ENCODE results near the gene BID.

BID gene

DNA sequence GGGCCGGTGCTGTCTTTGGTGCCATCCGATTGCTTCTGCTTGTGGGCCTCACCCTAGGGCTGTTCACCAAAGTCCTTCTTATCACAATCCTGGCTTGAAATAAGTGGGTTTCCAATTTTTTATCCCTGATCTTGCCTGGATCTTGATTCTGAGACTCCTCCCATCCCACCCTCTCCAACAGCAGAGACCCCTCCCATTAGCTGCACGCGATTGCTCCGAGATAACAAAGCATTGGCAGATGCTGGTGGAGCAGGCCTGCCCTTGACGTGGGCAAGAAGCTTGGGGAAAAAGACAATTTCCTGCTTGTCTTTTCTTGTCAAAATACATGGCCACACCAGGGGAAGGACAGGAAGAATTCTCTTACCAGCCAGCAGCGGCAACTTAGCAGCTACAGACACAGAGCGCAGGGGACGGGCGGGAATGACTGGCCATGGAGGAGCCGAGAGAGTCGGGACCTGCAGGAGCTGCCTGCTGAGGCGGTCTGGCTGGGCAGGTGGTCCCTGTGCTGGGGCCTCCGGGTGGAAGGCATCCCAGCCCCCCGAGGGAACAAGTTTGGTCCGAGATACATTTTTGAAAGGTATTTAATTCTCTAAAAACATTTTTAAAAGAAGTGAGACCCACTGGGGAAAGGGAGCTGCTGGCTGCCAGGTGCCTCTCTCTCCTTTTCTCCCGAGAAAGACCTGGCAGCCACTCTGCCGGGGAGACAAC lies 9.7 kb upstream of the BID start:
- DNase-seq (ENCODE audit: low read depth in 2 of 2), result no peak

DNA sequence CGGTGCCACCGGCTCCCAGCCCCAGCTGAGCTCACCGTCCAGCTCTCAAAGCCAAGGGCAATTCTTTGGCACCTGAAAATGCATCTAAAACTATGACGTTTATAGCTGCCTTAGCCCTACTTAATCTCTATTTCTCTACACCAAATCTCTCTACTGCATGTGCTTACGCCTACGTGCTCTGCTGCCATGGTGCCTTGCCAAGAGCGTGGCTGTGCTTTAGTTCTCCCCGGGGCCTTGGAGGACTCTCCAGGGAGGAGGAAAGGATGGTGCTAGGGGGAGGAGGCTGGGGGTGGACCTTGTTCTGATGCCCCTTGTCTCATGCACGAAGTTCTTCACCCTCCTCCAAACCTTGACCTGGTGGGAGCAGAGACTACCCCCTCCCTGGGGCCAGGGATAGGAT lies 9.0 kb upstream of the BID start:
- DNase-seq (ENCODE audit: low read depth in 2 of 2), result no peak

DNA sequence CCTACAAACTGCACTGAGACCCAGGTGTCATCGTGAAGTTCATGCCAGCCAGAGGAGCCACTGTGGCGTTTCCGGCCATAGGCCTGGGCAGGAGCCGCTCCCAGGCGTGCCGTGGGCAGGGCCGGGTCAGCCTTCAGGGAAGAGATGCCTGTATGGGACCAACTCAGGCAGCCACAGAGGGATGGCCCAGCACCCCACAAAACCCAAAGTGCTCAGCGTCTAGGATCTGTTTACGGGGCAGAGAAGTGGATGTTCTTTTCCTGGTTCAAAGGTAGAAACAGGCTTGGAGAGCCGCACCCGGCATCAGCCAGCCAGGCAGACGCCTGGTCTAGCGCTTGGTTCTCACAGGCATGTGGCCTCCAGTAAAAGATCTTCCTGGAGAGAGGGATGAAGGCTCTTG lies 8.4 kb upstream of the BID start:
- DNase-seq (ENCODE audit: low read depth in 2 of 2), result no peak

DNA sequence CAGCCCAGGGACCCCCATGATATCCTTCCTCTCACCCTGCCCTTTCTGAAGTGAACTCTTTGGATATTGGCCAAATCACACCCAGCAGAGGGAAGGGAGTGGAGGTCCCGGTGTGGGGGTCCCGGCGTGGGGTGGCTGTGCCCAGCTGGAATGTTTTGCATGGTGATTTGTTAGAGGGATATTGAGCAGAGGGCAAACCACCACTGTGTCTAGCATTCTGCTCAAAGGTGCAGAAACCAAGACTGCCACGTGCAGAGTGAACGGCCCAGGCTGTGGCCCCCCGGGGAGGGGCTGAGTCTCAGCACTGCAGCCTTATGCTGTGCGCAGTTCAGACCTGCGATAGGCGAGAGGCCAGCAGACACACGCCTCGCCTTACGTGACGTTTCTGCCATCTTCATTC lies 7.9 kb upstream of the BID start:
- no peak for DNase-seq (ENCODE audit: low read depth in 2 of 2)

DNA sequence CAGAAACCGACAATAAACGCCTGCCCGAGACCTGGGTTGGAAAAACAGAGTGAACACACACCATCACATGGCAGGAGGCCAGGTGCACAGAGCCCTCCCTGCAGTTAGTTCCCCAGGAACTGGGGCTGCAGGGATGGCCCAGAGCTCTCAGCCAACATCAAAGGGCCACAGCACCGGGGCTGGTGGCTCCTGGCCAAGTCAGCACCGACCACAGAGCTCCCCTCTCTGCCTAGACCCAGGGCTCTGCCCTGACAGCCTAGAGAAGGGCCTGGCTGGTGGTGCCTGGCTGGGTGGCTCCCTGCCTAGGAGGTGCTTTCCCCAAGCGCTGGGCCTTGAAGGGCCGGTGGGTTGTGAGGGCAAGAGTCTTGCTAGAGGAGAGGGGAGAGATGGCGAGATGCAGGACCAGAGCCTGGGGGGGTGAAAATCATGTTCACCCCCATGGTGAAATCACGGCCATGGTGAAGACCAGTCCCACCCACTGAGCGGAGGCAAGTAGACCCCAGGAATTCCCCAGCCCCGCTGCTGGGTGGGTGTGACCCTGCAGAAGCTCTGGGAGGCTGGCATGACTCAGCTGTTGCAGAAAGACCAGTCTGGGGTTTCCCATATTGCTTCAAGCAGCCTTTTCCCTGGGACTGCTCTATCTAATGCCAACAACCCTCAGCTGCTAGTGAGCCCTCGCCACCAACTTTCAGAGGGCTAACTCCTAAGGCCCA lies 7.2 kb upstream of the BID start:
- peak; percentile 54 to 59 for DNase-seq (ENCODE audit: low read depth in 2 of 2)

DNA sequence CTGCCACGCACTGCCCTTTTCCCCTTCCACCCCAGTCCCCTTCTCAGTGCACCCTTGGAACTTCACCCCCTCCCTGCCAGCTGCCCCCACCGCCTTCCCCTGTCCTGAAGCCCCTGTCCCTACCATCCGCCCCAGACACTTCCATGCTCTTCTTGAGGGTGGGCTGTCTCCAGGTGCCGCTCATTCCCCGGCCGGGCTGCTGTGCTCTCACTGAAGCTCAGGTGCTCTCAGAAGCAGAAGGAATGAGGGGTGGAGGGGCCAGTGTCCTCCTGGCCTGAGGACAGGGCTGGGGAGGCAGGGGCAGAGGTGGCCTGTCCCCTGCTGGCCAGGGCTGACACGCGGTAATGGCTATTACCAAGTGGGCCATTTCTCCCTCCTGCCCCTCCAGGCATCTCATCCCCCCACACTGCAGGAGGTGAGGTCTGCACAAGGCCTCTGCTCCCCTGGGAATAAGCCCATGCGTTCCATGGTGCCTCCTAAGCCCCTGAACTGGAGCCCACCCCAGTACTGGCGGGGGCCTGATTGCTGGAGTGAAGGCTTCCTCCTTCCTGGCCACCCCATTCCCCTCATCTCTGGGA lies 6.6 kb upstream of the BID start:
- DNase-seq (ENCODE audit: low read depth in 2 of 2), result no peak

DNA sequence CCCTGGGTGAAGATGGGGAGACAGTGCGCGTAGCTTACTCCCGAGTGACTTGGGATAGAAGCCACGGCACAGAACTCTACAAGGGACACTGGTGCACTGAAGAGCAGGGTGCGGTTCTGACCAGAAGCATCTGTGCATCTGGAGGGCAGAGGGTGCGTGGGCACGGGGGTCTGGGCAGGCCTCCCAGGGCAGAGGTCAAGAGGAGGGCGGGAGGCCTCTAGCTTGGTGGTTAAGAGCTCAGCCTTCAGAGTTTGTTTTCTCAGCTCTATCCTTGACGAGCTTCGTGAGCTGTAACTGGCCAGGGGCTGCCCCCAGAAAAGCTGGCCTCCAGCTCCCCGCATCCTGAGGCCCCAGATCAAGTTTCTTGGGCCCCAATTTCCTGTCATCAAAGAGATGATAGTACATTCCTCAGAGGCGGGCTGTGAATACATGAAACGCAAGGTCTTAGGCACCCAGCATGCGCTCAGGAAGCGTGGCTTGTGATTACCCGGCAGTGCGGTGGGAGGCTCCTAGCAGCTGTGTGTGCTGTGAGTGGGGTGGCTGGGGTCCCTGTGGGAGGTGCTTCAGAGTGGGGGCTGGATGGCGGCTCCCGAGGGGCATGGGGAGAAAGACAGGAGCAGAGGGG lies 6.0 kb upstream of the BID start:
- no peak for DNase-seq (ENCODE audit: low read depth in 2 of 2)

DNA sequence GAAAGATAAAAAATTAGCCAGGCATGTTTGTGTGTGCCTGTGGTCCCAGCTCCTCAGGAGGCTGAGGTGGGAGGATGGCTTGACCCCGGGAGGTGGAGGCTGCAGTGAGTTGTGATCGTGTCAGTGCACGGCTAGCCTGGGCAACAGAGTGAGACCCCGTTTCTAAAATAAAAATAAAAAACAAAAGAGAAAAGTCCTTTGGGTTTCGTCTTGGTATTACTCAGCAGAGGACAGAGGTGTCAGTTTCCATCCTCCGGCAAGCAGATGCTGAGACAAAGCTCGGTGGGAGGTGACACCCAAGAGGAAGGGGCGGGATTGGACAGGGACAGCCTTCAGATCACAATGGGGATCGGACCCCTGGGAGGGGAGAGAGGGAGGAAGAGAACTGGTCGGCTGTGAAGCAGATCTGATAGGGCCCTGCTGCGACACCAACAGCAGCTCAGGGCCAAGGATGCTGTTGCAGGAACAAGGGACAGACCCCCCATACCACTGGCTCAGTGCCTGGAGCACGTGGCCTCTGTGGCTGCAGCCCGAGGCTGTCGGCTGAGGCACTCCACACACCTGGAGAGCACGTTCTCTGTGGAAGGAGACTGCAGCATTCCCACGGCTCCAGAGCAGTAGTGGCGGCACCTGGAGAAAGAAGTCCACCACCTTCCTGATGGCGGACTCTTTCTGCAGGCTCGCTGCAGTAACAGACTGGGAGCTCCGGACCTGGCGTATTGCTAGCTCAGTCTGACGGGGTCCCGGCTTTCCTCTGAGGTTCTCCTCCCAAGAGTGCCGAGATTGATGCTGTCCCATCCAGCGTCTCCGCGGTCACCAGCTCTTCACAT lies 5.2 kb upstream of the BID start:
- no peak for DNase-seq (ENCODE audit: low read depth in 2 of 2)

DNA sequence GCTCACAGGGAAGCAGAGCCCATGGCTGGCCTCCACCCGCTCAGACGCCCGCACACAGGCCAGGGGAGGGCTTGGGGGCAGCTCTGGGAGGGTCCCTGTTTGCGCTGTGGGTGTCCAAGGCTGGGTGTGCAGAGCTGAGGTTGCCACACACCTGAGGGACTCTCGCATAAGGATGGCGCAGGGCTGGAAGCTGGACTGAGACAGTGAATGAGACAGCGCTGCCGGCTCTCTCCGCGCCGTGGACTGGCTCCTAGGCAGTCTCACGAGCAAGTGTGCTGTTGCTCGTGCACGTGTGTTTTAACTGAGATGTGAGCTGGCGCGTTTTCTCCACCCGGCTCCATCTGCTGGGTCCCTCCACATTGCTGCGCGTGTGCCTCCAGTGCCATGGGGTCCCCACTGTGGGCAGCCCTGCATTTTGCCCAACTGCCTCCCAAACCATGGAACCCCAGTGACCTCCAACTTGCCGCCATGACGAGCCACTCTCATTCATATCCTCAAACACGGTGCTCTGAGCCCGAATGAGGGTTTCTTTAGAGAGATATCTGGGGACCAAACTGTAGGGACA lies 4.2 kb upstream of the BID start:
- DNase-seq (ENCODE audit: low read depth in 2 of 2), result no peak

DNA sequence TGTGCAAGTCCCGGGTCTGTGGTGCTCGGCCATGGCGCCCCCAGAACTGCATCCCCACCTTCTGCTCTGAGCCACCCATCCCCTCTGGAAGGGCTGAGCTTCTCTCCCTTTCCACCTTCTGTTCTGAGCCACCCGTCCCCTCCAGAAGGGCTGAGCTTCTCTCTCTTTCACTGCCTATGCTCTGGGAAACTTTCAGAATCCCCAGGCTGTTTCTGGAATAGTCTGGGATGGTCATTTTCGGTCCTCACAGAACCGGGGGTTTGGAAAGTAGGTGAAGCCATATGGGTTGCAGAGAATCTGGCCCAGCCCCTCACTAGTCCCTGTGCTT lies 3.4 kb upstream of the BID start:
- no peak for DNase-seq (ENCODE audit: low read depth in 2 of 2)

DNA sequence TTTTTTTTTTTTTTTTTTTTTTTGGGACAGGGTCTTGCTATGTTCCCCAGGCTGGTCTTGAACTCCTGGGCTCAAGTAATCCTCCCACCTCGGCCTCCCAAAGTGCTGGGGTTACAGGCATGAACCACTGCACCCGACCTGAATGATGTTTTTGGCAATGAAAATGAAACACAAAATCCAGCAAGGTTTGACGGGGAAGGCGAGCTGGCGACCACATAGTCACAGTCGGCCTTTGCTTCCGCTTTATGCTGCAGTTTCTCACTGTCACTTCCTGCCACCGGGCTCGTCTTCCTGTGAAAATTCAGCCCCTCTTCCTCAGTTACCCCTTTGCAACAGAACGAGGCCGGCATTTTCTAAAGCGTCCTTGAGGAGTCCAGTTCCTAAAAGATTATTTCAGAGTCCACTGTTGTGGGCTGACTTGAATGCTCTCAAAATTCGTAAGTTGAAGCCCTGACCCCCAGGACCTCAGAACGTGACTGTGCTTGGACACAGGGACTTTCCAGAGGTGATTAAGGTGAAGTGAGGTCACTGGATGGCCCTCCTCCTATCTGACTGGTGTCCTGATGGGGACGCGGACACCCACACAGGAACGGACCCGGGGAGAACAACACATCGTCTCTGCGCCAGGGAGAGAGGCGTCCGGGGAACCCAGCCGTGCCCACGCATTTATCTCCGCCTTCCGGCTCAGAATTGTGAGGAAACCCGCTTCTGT lies 2.9 kb upstream of the BID start:
- peak; percentile 31 to 57 for DNase-seq (ENCODE audit: low read depth in 2 of 2)

DNA sequence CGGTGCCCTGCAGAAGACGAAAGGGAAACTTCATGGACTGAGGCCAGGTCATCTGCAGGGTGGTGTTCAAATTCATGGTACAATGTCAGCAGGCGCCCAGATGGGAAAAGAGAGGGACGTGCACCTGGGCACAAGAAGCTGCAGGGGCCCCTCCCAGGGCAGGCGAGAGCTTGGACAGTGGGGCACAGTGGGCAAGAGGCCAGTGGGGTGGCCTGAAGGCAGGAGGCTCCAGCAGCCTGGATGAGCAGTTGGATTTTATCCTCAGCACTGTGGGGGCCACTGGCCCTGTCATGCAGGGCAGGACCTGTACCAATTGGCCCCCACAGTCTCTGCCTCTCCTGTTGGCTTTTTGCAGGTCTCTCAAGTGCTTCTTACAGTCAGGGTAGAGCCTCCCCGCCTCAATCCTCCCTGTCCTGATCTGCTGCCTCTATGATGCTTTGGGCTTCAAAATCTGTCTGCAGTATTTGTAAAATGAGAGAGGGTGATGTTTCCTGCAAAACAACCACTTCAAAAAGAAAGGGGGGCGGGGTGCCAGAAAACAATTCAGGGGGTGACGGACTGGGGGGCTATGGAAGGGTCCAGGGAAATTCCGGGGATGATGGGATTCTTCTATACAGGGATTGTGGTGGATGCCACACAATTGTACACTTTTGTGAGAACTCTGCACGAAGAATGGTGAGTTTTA lies 1.7 kb upstream of the BID start:
- no peak for DNase-seq (ENCODE audit: low read depth in 2 of 2)

DNA sequence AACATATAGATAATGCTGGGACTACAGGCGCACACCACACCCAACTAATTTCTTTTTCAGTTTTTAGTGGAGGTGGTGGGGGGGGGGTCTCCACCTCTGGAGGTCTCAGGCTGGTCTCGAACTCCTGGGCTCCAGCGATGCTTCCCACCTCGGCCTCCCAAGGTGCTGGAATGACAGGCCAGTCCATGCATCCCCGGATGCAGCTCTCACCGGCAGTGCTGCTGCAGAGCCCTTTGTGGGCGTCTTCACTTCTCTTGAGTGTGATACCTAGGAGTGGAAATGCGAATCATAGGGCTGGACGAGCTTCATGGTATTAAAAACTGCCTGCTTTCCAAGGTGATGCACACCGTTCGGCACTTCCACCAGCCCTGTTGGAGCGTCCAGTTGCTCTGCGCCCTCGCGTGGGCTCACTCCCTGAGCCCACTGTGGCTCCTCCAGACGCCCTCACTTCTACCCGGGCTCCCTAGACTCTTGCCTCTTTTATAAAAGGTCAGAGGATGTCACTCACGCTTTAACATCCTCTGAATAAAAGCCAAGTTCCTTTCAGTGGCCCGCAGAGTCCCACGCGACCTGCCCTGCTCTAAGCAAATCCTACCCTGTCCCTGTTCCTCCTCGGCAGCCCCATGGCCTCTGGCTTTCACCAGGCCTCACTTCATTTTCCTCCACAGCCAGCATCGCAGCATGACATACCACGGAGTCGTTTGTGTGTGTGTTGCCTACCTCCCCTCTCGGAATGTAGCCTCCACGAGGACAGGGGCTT lies 837 bp upstream of the BID start:
- DNase-seq (ENCODE audit: low read depth in 2 of 2), result no peak

DNA sequence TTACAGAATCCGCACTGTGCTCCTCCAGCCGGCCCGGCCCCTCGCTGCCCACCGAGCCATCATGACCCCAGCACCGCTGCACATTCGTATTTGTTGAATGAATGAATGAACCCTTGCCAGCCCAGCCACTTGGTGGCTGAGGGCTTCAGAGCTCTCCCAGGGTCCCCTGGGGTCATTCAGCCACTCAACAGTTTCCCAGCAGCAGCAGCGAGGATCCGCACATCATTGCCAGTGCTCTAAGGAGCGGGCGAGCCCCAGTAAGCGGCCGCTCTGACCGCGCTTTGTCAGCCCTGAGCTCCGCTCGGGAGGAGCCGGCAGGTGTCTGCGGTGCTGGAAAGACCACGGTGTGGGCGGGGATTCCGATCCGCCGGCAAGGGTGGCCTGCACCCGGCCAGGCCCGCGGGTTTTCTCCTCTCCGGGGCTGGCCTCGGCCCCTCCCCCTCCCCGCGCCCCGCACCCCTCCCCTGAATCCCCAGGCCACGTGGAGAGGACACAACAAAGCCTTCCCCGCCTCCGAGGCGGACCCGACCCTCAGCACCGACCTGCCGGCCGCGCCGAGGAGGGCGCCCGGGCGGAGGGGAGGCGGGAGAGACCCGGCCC lies 563 bp downstream of the BID start:
- peak; percentile 41 to 47 for DNase-seq (ENCODE audit: low read depth in 2 of 2)

DNA sequence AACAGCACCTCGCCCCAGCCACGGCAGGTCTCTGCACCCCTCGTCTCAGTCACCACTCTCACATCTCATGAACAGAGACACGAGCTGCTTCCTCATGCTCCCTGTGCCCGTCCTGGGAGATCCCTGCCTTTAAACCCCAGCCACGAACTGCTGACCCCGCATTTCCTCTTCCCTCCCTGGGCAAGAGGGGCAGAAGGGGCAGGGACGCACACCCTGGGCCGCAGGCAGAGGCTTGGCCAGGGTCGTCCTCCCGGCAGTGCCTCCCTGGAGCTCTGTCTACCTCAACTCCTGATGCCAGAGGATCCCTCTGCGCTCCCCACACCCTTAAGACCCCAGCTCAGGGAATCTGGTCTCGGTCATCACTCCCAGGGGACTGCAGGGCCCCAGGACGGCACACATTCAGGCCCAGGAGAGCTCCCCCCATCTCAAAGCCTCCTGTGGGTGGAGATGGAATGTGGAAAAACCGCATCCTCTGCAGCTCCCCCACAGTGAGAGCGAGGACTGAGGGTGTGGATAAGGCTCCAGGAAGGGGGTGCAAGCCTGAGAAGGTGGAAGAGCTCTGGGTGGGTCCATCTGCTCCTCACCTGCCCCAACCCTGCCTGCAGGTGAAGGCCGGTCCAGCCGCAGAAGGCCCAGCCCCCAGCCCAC lies 1.2 kb downstream of the BID start:
- DNase-seq (ENCODE audit: low read depth in 2 of 2), result no peak

DNA sequence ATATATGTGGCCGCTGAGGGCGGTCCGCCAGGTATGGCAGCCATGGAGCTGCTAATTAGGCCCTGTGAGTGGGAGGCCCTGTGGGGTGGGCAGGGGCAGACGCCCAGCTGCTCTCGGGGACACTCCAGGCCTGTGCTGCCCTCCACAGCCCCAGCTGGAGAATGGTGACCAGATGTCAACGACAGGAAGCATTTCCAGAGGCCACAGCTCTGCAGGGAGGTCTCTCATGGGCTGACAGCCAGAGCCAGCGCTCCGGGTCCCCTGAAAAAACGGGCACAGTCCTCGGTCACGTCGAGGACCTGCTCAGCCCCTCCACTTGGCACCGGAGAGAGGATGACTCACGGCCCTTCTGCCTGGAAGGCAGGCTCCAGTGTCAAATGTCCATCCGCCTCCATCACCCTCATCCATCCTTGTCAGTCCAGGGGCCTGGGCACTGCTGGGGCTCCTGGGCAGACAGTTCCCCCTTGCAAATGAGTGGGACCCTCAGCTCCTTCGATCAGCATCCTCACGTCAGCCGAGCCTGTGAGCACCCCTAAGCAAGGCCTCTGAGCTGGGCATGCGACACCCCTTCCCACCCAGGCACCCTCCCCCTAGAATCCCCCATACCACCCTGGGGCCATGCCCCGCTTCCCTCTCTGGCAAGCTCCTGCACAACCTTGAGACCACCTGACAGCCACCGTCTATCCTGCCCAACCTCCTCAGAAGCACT lies 1.9 kb downstream of the BID start:
- DNase-seq (ENCODE audit: low read depth in 2 of 2), result no peak

DNA sequence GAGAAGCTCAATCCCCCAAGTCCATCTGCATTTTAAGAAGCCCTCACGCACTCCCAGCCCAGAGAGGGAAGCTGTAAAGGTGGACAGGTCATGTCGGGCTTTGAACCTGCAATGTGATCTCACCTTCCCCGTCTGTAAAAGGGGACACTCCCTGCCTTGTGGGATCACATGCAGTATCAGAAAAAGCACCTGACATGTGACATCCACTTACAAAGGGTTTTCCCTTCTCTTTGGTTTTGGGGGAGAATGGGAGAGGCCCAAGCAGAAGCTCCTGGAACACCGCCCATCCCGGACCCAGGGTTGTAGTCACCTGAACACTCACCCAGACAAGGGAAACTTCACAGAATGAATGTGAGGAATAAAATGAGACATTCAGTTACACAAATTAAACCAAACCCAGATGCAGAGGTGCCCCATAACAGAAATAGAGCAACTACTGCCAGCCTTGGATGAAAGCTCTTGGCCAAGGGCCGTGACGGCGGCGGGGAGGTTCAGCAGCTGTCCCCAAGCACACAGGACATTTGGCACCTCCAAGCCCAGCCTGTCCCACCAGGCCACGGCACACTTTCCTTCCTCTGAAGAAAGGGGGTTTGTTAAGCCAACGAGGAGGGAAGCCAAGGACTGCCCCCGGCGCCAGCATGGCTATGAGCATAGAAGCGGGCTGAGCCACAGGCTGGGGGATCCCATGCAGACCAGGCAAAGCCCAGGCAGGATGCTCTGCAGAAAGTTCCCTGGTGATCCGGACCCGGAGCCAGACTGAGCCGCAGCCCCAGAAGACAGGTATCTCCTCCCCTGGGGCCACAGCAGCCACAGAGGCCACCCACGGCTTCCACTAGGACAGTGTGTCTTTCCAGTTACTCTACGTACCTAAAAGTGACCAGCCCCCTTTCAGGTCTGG lies 3.8 kb downstream of the BID start:
- DNase-seq (ENCODE audit: low read depth in 2 of 2), result no peak

All from activated CD8-positive, alpha-beta memory T cell treated with anti-CD3 and anti-CD28 coated beads for 4 hours (primary cell).